SK-N-SH treated with all-trans-retinoic acid at 6 μM for 48 hours (cell line): ENCODE results near the gene SLC7A7.

Experiments used
- GLIS3 ChIP-seq: fragments of 250-450 bp; sonication (Bioruptor Pico); IDR thresholded peaks from 2 replicates; pipeline ENCODE4 v1.5.0; 2020; ENCODE audit warnings: mild to moderate bottlenecking, moderate library complexity
- PATZ1 ChIP-seq: fragments of 250-450 bp; sonication (Bioruptor Pico); IDR thresholded peaks from 2 replicates; pipeline ENCODE4 v1.8.0; 2020; ENCODE audit warnings: mild to moderate bottlenecking, moderate library complexity, borderline replicate concordance
- RARB ChIP-seq: fragments of 250-450 bp; sonication (Bioruptor Pico); IDR thresholded peaks from 2 replicates; pipeline ENCODE4 v1.8.0; 2021; ENCODE audit warnings: mild to moderate bottlenecking, moderate library complexity
- ZFP30 ChIP-seq: fragments of 450-650 bp; formaldehyde crosslinking; IDR thresholded peaks from 2 replicates; pipeline ENCODE4 v1.5.0; 2022; ENCODE audit warnings: mild to moderate bottlenecking, moderate library complexity

- TF ChIP-seq GLIS3 (CRISPR knock-in tag) (no peak), ZFP30 (no peak), PATZ1 (CRISPR knock-in tag) (no peak), RARB (CRISPR knock-in tag) (no peak)
Measured at GRCh38 chr14:22768947-22769346, 46.3 kb downstream of the SLC7A7 start.
